ENCODE data around the gene TOB1.

Gene TOB1

GRCh38 chr17:50848039-50848438, 18.1 kb downstream of the TOB1 start:
- no peak for TF ChIP-seq CTCF (IDR thresholded peaks at IDR 0.05; ENCODE audit: control insufficient read depth, insufficient read depth, low read depth, low read length, missing control alignments)
- no peak for DNase-seq (ENCODE audit: low read depth)
- H3K4me3 ChIP-seq (ENCODE audit: control insufficient read depth, low read depth, low read length) = no peak overlapping the region

GRCh38 chr17:50847566-50847965, 18.6 kb downstream of the TOB1 start:
- TF ChIP-seq CTCF (IDR thresholded peaks at IDR 0.05; ENCODE audit: control insufficient read depth, insufficient read depth, low read depth, low read length, missing control alignments) = no peak
- no peak for DNase-seq (ENCODE audit: low read depth)
- no peak overlapping the region for H3K4me3 ChIP-seq (ENCODE audit: control insufficient read depth, low read depth, low read length)

- no peak overlapping the region for H3K4me3 ChIP-seq (ENCODE audit: control insufficient read depth, low read depth, low read length)
- TF ChIP-seq CTCF (IDR thresholded peaks at IDR 0.05; ENCODE audit: control insufficient read depth, insufficient read depth, low read depth, low read length, missing control alignments) = no peak
- DNase-seq (ENCODE audit: low read depth) = no peak
Observed at GRCh38 chr17:50845240-50846147, 20.7 kb downstream of the TOB1 start.

- no peak for TF ChIP-seq CTCF (IDR thresholded peaks at IDR 0.05; ENCODE audit: control insufficient read depth, insufficient read depth, low read depth, low read length, missing control alignments)
- H3K4me3 ChIP-seq (ENCODE audit: control insufficient read depth, low read depth, low read length) = no peak overlapping the region
- DNase-seq (ENCODE audit: low read depth) = no peak
Observed at GRCh38 chr17:50844117-50844700, 21.9 kb downstream of the TOB1 start.

- no peak for TF ChIP-seq CTCF (IDR thresholded peaks at IDR 0.05; ENCODE audit: control insufficient read depth, insufficient read depth, low read depth, low read length, missing control alignments)
- no peak overlapping the region for H3K4me3 ChIP-seq (ENCODE audit: control insufficient read depth, low read depth, low read length)
- no peak for DNase-seq (ENCODE audit: low read depth)
Observed at GRCh38 chr17:50843150-50843905, 22.8 kb downstream of the TOB1 start.

- no peak for TF ChIP-seq CTCF (IDR thresholded peaks at IDR 0.05; ENCODE audit: control insufficient read depth, insufficient read depth, low read depth, low read length, missing control alignments)
- H3K4me3 ChIP-seq (ENCODE audit: control insufficient read depth, low read depth, low read length) = no peak overlapping the region
- no peak for DNase-seq (ENCODE audit: low read depth)
Observed at GRCh38 chr17:50842506-50843149, 23.5 kb downstream of the TOB1 start.

Measured in AG09309 (cell line).